ENCODE measurements around the gene REC8. TPM values are rescaled to one million over a fixed set of nuclear protein-coding genes. Genes with fewer than 3 reads are reported as not detected.

REC8 gene
- total RNA-seq, 2 experiments from 2014 or later, result 28.9 to 29.2 TPM

DNA sequence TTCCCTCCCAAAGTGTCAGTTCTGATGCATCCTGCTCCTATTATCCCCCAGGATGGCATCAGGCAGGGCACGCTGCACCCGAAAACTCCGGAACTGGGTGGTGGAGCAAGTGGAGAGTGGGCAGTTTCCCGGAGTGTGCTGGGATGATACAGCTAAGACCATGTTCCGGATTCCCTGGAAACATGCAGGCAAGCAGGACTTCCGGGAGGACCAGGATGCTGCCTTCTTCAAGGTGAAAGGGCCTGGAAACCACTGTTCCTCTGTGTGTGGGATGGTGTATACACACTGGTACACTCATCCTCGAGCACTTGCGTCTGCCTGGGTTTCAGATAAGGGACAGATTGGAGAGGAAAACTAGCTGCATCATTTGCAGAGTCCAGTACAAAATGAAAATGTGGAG, 9.8 kb upstream of the REC8 start:
- Mint-ChIP-seq H3K36me3 (peaks cover 42% of the 10 kb centered on the region), H3K9me3 (no peaks in the 10 kb centered on the region), H3K27me3 (peaks cover 6% of the 10 kb centered on the region), H3K27ac (peak overlapping the region; percentile 100), H3K4me3 (peak overlapping the region; percentile 99), H3K4me1 (peaks cover 47% of the 10 kb centered on the region)
- DNase-seq, result peak; percentile 24

DNA sequence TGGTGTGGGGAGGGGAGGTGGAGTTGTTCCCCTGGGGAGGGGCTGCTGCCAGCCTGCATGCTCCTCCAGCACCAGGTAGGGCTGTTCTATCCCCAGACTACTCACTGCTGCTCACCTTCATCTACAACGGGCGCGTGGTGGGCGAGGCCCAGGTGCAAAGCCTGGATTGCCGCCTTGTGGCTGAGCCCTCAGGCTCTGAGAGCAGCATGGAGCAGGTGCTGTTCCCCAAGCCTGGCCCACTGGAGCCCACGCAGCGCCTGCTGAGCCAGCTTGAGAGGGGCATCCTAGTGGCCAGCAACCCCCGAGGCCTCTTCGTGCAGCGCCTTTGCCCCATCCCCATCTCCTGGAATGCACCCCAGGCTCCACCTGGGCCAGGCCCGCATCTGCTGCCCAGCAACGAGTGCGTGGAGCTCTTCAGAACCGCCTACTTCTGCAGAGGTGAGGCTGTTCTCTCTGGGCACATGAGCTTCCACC, 7.3 kb upstream of the REC8 start:
- Mint-ChIP-seq H3K36me3 (peaks cover 51% of the 10 kb centered on the region), H3K9me3 (no peaks in the 10 kb centered on the region), H3K27ac (peak overlapping the region; percentile 70), H3K27me3 (peaks cover 6% of the 10 kb centered on the region), H3K4me3 (no peak overlapping the region), H3K4me1 (peaks cover 47% of the 10 kb centered on the region)
- DNase-seq, result no peak

DNA sequence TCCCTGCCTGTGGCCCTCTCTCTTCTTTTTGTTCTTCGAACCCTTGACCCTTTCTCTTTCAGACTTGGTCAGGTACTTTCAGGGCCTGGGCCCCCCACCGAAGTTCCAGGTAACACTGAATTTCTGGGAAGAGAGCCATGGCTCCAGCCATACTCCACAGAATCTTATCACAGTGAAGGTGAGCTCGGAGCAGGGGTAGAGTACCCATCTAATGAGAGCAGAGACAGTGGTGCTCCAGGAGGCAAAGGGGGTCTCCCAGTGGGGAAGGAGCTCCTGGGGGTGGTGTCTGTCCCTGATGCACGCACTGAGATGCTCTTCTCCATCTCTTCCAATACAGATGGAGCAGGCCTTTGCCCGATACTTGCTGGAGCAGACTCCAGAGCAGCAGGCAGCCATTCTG, 6.1 kb upstream of the REC8 start:
- Mint-ChIP-seq H3K4me3 (no peak overlapping the region), H3K4me1 (peaks cover 38% of the 10 kb centered on the region), H3K36me3 (peaks cover 55% of the 10 kb centered on the region), H3K27ac (no peak overlapping the region), H3K9me3 (no peaks in the 10 kb centered on the region), H3K27me3 (peaks cover 6% of the 10 kb centered on the region)
- DNase-seq, result no peak

DNA sequence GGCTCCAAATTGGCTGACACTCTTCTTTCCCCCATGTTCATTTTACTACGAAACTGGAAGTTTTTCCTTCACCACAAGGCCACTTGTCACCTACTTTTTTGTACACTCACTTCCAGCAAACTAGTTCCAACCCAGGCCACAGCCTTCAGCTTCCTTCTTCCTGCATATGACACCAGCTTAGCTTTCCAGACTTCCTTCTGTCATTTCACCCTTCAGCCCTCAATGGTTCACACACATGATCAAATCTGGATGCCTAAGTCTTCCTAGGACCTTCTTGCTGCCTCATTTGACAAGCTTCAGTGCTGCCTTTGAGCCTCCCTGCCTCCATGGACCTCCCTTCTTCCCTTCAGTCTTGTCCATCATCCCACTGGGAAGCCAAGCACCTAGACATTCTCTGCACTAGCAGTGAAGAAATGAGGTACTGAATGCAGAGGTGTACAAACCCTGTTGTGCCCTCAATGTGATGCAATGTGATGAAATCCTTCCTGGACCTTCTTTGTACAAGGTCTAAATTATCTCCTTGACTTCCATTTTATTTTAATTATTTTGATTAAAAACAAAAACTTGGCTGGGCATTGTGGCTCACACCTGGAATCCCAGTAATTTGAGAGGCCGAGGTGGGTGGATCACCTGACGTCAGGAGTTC, 4.3 kb upstream of the REC8 start:
- Mint-ChIP-seq H3K4me3 (no peak overlapping the region), H3K36me3 (peaks cover 49% of the 10 kb centered on the region), H3K9me3 (no peaks in the 10 kb centered on the region), H3K27ac (peak overlapping the region; percentile 44), H3K4me1 (peaks cover 36% of the 10 kb centered on the region), H3K27me3 (no peaks in the 10 kb centered on the region)
- DNase-seq, result no peak

GRCh38 chr14:24172261-24172860, 481 bp downstream of the REC8 start:
- no peaks in the 10 kb centered on the region for H3K27me3 Mint-ChIP-seq
- H3K27ac Mint-ChIP-seq, result peak overlapping the region; percentile 54
- H3K4me3 Mint-ChIP-seq, result peak overlapping the region; percentile 78

GRCh38 chr14:24172871-24173281, 996 bp downstream of the REC8 start:
- Mint-ChIP-seq H3K4me1 (peaks cover 18% of the 10 kb centered on the region), H3K27ac (peak overlapping the region; percentile 25), H3K9me3 (no peaks in the 10 kb centered on the region), H3K27me3 (no peaks in the 10 kb centered on the region), H3K36me3 (peaks cover 23% of the 10 kb centered on the region), H3K4me3 (peak overlapping the region; percentile 78)
- DNase-seq, result no peak

More at GRCh38 chr14:24172261-24172860, 481 bp downstream of the REC8 start:
- H3K9me3 Mint-ChIP-seq, result no peaks in the 10 kb centered on the region
- DNase-seq, result no peak
- H3K4me1 Mint-ChIP-seq, result peaks cover 18% of the 10 kb centered on the region
- H3K36me3 Mint-ChIP-seq, result peaks cover 26% of the 10 kb centered on the region

GRCh38 chr14:24176599-24176998, 4.7 kb downstream of the REC8 start:
- no peak overlapping the region for H3K27ac Mint-ChIP-seq
- DNase-seq, result no peak
- H3K4me1 Mint-ChIP-seq, result peaks cover 11% of the 10 kb centered on the region
- H3K9me3 Mint-ChIP-seq, result no peaks in the 10 kb centered on the region
- no peaks in the 10 kb centered on the region for H3K27me3 Mint-ChIP-seq
- H3K4me3 Mint-ChIP-seq, result no peak overlapping the region
- peaks cover 10% of the 10 kb centered on the region for H3K36me3 Mint-ChIP-seq

DNA sequence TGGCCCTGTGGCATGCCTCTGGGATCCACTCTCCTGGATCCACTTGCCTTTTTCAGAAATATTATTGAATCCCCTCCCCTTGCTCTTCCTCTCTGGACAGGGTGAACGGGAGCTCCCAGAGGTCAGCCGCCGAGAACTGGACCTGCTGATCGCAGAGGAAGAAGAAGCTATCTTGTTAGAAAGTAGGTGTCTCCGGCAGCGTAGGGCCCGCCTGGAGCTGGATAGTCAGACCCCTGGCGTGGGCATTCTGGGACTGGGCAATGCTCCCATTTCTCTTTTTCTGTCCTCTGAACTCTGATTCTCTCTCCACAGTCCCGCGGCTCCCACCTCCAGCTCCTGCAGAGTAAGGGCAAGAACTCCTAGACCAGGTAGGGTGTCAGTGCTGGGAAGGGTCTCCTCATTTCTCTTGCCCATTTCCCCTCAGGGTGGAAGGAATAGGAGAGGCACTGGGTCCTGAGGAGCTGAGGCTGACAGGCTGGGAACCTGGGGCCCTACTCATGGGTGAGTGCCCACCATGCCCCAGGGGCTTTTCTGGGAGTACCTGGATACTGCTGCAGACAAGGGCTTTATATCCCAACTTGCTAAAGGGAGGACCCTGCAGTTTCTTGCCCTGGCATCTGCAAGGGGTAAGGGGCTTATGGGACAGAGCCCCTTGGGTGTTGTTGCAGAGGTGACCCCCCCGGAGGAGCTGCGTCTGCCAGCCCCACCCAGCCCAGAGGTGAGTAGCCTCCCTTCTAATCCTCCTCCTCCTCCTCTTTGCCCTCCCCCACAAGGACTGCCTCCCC, 5.4 kb downstream of the REC8 start:
- DNase-seq, result no peak
- Mint-ChIP-seq H3K27me3 (no peaks in the 10 kb centered on the region), H3K9me3 (no peaks in the 10 kb centered on the region), H3K36me3 (peaks cover 8% of the 10 kb centered on the region), H3K4me1 (peaks cover 8% of the 10 kb centered on the region), H3K4me3 (no peak overlapping the region), H3K27ac (peak overlapping the region; percentile 6)

DNA sequence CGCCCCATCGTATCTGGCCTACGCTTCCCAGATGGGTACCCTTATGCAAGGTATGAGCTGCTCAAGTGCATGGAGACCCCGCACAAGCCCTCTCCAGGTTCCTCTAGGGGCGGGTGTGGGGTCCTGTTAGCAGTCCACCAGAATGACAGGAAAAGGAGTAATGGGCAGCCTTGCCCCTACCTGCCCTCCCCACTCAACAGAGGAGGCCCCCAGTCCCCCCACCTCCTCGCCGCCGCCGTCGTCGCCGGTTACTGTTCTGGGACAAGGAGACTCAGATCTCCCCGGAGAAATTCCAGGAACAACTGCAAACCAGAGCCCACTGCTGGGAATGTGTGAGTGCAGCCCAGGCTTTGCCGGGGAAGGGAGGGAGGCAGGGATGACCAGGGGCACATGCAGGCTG, 6.0 kb downstream of the REC8 start:
- Mint-ChIP-seq H3K27me3 (no peaks in the 10 kb centered on the region), H3K4me1 (peaks cover 10% of the 10 kb centered on the region), H3K36me3 (peaks cover 8% of the 10 kb centered on the region), H3K9me3 (no peaks in the 10 kb centered on the region), H3K4me3 (no peak overlapping the region), H3K27ac (no peak overlapping the region)
- DNase-seq, result no peak

DNA sequence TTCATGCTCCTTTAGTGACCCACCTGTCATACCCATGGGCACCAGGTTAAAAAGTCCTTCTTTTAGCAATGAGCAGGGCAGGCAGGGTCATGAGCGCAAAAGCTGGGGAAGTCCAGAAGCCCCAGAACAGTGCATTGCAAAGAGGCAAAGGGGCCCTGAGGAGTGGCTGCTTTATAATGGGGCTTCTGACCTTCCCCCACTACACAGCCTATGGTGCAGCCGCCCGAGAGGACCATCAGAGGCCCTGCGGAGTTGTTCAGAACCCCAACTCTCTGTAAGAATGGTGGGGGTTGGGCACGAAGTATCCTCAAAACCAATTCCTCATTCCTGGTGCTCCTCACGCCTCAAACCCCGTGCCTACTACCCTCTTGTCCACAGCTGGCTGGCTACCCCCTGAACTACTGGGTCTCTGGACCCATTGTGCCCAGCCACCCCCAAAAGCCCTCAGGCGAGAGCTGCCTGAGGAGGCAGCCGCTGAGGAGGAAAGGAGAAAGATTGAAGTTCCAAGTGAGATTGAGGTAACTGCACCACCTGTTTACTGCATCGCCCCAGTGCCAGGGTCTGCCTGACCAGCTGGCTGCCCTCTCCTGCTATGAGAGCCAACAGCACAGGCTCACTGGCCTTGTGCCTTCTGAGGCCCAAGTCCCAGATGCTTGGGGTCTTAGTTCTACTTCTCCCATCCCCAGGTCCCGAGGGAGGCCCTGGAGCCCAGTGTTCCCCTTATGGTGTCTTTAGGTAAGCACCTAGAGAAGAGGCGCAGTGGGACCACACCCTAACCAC, 6.7 kb downstream of the REC8 start:
- peaks cover 10% of the 10 kb centered on the region for H3K4me1 Mint-ChIP-seq
- no peak overlapping the region for H3K27ac Mint-ChIP-seq
- no peak overlapping the region for H3K4me3 Mint-ChIP-seq
- no peak for DNase-seq
- H3K27me3 Mint-ChIP-seq, result no peaks in the 10 kb centered on the region
- no peaks in the 10 kb centered on the region for H3K9me3 Mint-ChIP-seq
- H3K36me3 Mint-ChIP-seq, result peaks cover 4% of the 10 kb centered on the region

- H3K27ac Mint-ChIP-seq, result peak overlapping the region; percentile 35
- DNase-seq, result no peak
- H3K4me3 Mint-ChIP-seq, result no peak overlapping the region
- no peaks in the 10 kb centered on the region for H3K9me3 Mint-ChIP-seq
- H3K4me1 Mint-ChIP-seq, result peaks cover 10% of the 10 kb centered on the region
- H3K27me3 Mint-ChIP-seq, result no peaks in the 10 kb centered on the region
- peaks cover 4% of the 10 kb centered on the region for H3K36me3 Mint-ChIP-seq
Observed at GRCh38 chr14:24179294-24179960, 7.5 kb downstream of the REC8 start.

DNA sequence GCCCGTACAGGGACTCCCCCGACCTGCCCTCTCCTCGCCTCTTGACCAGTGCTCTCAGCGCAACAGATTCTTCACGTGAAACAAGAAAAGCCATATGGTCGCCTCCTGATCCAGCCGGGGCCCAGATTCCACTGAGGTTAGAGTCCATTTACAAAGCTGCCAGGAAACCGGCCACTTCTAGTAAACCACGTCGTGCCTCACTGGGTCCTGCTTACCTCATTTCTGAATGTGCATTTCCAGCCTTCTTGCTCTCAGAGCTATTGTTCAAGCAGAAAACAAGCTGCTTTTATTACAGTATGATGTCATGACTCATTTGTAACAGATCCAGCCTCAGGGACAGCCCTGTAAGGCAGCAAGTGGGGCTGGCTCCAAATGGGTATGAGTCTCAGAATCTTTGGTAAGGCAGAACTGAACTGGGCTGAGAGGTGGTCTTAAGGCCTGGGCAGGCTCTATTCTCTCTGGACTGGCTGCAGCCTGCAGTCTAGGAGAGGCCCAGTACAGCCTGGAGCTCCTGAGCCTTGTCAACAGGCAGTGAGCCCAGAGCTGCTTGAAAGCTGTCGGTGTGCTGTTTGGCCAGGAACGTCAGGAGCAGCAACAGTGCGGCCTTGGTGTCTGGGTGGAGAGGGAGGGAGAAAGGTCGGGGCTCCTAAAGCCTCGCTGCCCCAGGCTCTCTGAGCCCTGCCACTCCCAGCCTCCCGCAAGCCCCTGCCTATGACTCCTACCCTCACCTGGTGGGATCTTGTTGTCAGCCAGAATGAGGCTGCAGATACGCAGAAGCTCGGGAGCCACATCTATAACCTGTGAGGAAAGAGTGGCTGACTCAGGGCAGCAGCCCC, 8.3 kb downstream of the REC8 start:
- no peak for DNase-seq
- Mint-ChIP-seq H3K4me1 (peaks cover 3% of the 10 kb centered on the region), H3K27me3 (no peaks in the 10 kb centered on the region), H3K36me3 (peaks cover 5% of the 10 kb centered on the region), H3K4me3 (no peak overlapping the region), H3K27ac (peak overlapping the region; percentile 35), H3K9me3 (no peaks in the 10 kb centered on the region)

DNA sequence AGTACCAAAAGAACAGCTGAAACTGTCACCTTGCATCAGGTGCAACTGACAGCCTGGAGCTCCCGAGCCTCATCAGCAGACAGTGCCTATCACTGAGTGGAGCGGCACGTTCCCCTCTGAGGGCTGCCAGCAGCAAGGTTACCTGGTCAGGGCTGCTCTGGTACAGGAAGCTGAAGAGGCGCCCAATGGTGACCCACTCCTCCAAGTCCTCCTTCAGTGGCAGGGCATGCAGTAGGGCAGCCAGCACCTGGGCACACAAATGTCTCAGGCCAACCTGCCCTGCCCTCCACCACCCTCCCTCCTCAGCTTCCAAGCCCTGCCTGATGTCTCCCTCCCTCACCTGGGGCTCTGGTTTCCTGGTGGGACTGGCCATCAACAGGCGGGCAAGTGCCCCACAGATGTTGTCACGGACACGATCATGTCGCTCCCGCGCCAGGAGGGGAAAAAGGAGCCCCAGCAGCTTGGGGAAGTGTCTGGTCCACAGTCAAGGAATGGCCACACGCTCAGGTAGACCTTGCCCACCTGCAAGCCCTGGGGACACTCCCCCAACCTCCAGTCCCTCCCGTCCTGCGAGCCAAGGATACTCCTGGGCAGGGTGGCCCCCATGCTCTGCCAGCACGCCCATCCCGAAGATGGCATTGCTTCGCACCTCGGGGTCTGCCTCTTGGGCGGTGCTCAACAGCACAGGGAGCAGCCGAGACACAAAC, 9.6 kb downstream of the REC8 start:
- Mint-ChIP-seq H3K36me3 (peaks cover 11% of the 10 kb centered on the region), H3K4me1 (peaks cover 4% of the 10 kb centered on the region), H3K4me3 (no peak overlapping the region), H3K9me3 (no peaks in the 10 kb centered on the region), H3K27me3 (no peaks in the 10 kb centered on the region), H3K27ac (peak overlapping the region; percentile 2)
- DNase-seq, result no peak

All from activated naive CD8-positive, alpha-beta T cell treated with anti-CD3 and anti-CD28 coated beads for 36 hours (primary cell).